ENCODE data around the gene MAU2.
A peak's percentile ranks its signal among the peaks of the same experiment; 100 is the strongest.

The MAU2 gene

GRCh38 chr19:19320361-19321140, at the start of gene MAU2, which contains the start of gene SUGP1:
Gene MAU2 (plus strand): TSS chr19:19320829. CDS start chr19:19320860, 31 bp downstream.
Gene SUGP1 (minus strand): TSS chr19:19320509. CDS start chr19:19320496, 13 bp downstream.
- Histone ChIP-seq H3K36me3 (ENCODE audit: control insufficient read depth, insufficient read depth, low read length) (no peaks in the 10 kb centered on the region), H3K4me1 (ENCODE audit: control insufficient read depth, insufficient read depth, low read length) (peaks cover 17% of the 10 kb centered on the region), H3K4me3 (ENCODE audit: low read length) (peak within 1 kb of the TSS; percentile 98), H3K27me3 (ENCODE audit: control insufficient read depth, insufficient read depth, low read length) (no peaks in the 10 kb centered on the region), H3K9ac (ENCODE audit: low read length) (peak within 1 kb of the TSS; percentile 96), H3K9me3 (ENCODE audit: control insufficient read depth, low read length) (no peaks in the 10 kb centered on the region)

- H3K27me3 ChIP-seq (ENCODE audit: control insufficient read depth, insufficient read depth, low read length): peaks cover 3% of the 10 kb centered on the region
- H3K4me3 ChIP-seq (ENCODE audit: low read length): peak overlapping the region; percentile 3
- no peaks in the 10 kb centered on the region for H3K9me3 ChIP-seq (ENCODE audit: control insufficient read depth, low read length)
- H3K9ac ChIP-seq (ENCODE audit: low read length): peak overlapping the region; percentile 10
- peaks cover 29% of the 10 kb centered on the region for H3K4me1 ChIP-seq (ENCODE audit: control insufficient read depth, insufficient read depth, low read length)
- no peaks in the 10 kb centered on the region for H3K36me3 ChIP-seq (ENCODE audit: control insufficient read depth, insufficient read depth, low read length)
These were observed 48.6 kb upstream of the MAU2 start for GRCh38 chr19:19271828-19272599.

GRCh38 chr19:19274146-19274545, 46.5 kb upstream of the MAU2 start:
- no peak overlapping the region for H3K9ac ChIP-seq (ENCODE audit: low read length)
- peaks cover 29% of the 10 kb centered on the region for H3K4me1 ChIP-seq (ENCODE audit: control insufficient read depth, insufficient read depth, low read length)
- no peaks in the 10 kb centered on the region for H3K36me3 ChIP-seq (ENCODE audit: control insufficient read depth, insufficient read depth, low read length)
- H3K9me3 ChIP-seq (ENCODE audit: control insufficient read depth, low read length): no peaks in the 10 kb centered on the region
- H3K27me3 ChIP-seq (ENCODE audit: control insufficient read depth, insufficient read depth, low read length): peaks cover 3% of the 10 kb centered on the region
- H3K4me3 ChIP-seq (ENCODE audit: low read length): no peak overlapping the region

- peaks cover 3% of the 10 kb centered on the region for H3K27me3 ChIP-seq (ENCODE audit: control insufficient read depth, insufficient read depth, low read length)
- no peaks in the 10 kb centered on the region for H3K9me3 ChIP-seq (ENCODE audit: control insufficient read depth, low read length)
- H3K36me3 ChIP-seq (ENCODE audit: control insufficient read depth, insufficient read depth, low read length): peaks cover 5% of the 10 kb centered on the region
- H3K9ac ChIP-seq (ENCODE audit: low read length): no peak overlapping the region
- peaks cover 29% of the 10 kb centered on the region for H3K4me1 ChIP-seq (ENCODE audit: control insufficient read depth, insufficient read depth, low read length)
- no peak overlapping the region for H3K4me3 ChIP-seq (ENCODE audit: low read length)
These were observed 45.7 kb upstream of the MAU2 start for GRCh38 chr19:19274716-19275565.

GRCh38 chr19:19276386-19276785, 44.2 kb upstream of the MAU2 start:
- H3K9ac ChIP-seq (ENCODE audit: low read length): no peak overlapping the region
- H3K4me1 ChIP-seq (ENCODE audit: control insufficient read depth, insufficient read depth, low read length): peaks cover 21% of the 10 kb centered on the region
- no peak overlapping the region for H3K4me3 ChIP-seq (ENCODE audit: low read length)
- H3K36me3 ChIP-seq (ENCODE audit: control insufficient read depth, insufficient read depth, low read length): peaks cover 11% of the 10 kb centered on the region
- no peaks in the 10 kb centered on the region for H3K9me3 ChIP-seq (ENCODE audit: control insufficient read depth, low read length)
- peaks cover 3% of the 10 kb centered on the region for H3K27me3 ChIP-seq (ENCODE audit: control insufficient read depth, insufficient read depth, low read length)

- H3K4me1 ChIP-seq (ENCODE audit: control insufficient read depth, insufficient read depth, low read length): peaks cover 19% of the 10 kb centered on the region
- H3K9me3 ChIP-seq (ENCODE audit: control insufficient read depth, low read length): no peaks in the 10 kb centered on the region
- no peak overlapping the region for H3K9ac ChIP-seq (ENCODE audit: low read length)
- H3K36me3 ChIP-seq (ENCODE audit: control insufficient read depth, insufficient read depth, low read length): peaks cover 11% of the 10 kb centered on the region
- peaks cover 3% of the 10 kb centered on the region for H3K27me3 ChIP-seq (ENCODE audit: control insufficient read depth, insufficient read depth, low read length)
- no peak overlapping the region for H3K4me3 ChIP-seq (ENCODE audit: low read length)
These were observed 43.8 kb upstream of the MAU2 start for GRCh38 chr19:19276851-19277250.

GRCh38 chr19:19278315-19278714, 42.3 kb upstream of the MAU2 start:
- H3K9ac ChIP-seq (ENCODE audit: low read length): no peak overlapping the region

GRCh38 chr19:19279062-19279612, 41.5 kb upstream of the MAU2 start:
- peaks cover 11% of the 10 kb centered on the region for H3K4me1 ChIP-seq (ENCODE audit: control insufficient read depth, insufficient read depth, low read length)
- no peaks in the 10 kb centered on the region for H3K9me3 ChIP-seq (ENCODE audit: control insufficient read depth, low read length)
- no peak overlapping the region for H3K4me3 ChIP-seq (ENCODE audit: low read length)
- no peak overlapping the region for H3K9ac ChIP-seq (ENCODE audit: low read length)
- no peaks in the 10 kb centered on the region for H3K27me3 ChIP-seq (ENCODE audit: control insufficient read depth, insufficient read depth, low read length)
- peaks cover 11% of the 10 kb centered on the region for H3K36me3 ChIP-seq (ENCODE audit: control insufficient read depth, insufficient read depth, low read length)

More at GRCh38 chr19:19278315-19278714, 42.3 kb upstream of the MAU2 start:
- Histone ChIP-seq H3K27me3 (ENCODE audit: control insufficient read depth, insufficient read depth, low read length) (peaks cover 2% of the 10 kb centered on the region), H3K9me3 (ENCODE audit: control insufficient read depth, low read length) (no peaks in the 10 kb centered on the region), H3K36me3 (ENCODE audit: control insufficient read depth, insufficient read depth, low read length) (peaks cover 11% of the 10 kb centered on the region), H3K4me3 (ENCODE audit: low read length) (no peak overlapping the region), H3K4me1 (ENCODE audit: control insufficient read depth, insufficient read depth, low read length) (peaks cover 11% of the 10 kb centered on the region)

GRCh38 chr19:19279853-19280252, 40.8 kb upstream of the MAU2 start:
- H3K27me3 ChIP-seq (ENCODE audit: control insufficient read depth, insufficient read depth, low read length): no peaks in the 10 kb centered on the region
- no peak overlapping the region for H3K4me3 ChIP-seq (ENCODE audit: low read length)
- no peaks in the 10 kb centered on the region for H3K9me3 ChIP-seq (ENCODE audit: control insufficient read depth, low read length)
- H3K9ac ChIP-seq (ENCODE audit: low read length): no peak overlapping the region
- H3K36me3 ChIP-seq (ENCODE audit: control insufficient read depth, insufficient read depth, low read length): peaks cover 11% of the 10 kb centered on the region
- H3K4me1 ChIP-seq (ENCODE audit: control insufficient read depth, insufficient read depth, low read length): peaks cover 4% of the 10 kb centered on the region

GRCh38 chr19:19280561-19280960, 40.1 kb upstream of the MAU2 start:
- peaks cover 11% of the 10 kb centered on the region for H3K36me3 ChIP-seq (ENCODE audit: control insufficient read depth, insufficient read depth, low read length)
- no peaks in the 10 kb centered on the region for H3K4me1 ChIP-seq (ENCODE audit: control insufficient read depth, insufficient read depth, low read length)
- no peaks in the 10 kb centered on the region for H3K27me3 ChIP-seq (ENCODE audit: control insufficient read depth, insufficient read depth, low read length)
- H3K9ac ChIP-seq (ENCODE audit: low read length): no peak overlapping the region
- no peak overlapping the region for H3K4me3 ChIP-seq (ENCODE audit: low read length)
- no peaks in the 10 kb centered on the region for H3K9me3 ChIP-seq (ENCODE audit: control insufficient read depth, low read length)

- Histone ChIP-seq H3K9ac (ENCODE audit: low read length) (no peak overlapping the region), H3K9me3 (ENCODE audit: control insufficient read depth, low read length) (no peaks in the 10 kb centered on the region), H3K27me3 (ENCODE audit: control insufficient read depth, insufficient read depth, low read length) (no peaks in the 10 kb centered on the region), H3K36me3 (ENCODE audit: control insufficient read depth, insufficient read depth, low read length) (no peaks in the 10 kb centered on the region), H3K4me3 (ENCODE audit: low read length) (no peak overlapping the region), H3K4me1 (ENCODE audit: control insufficient read depth, insufficient read depth, low read length) (no peaks in the 10 kb centered on the region)
These were observed 34.9 kb upstream of the MAU2 start for GRCh38 chr19:19285686-19286085.

All from mucosa of stomach (tissue), 1 donor.